Measurements from ENCODE around the gene SELPLG.
"Not testable (repeated sequence)": the region's sequence is repeated elsewhere in the genome, so short reads cannot be mapped to it uniquely, and the experiment has no call there.

SELPLG gene

GRCh38 chr12:108638141-108638827, 4.6 kb upstream of the SELPLG start:
- no peak for DNase-seq

DNA sequence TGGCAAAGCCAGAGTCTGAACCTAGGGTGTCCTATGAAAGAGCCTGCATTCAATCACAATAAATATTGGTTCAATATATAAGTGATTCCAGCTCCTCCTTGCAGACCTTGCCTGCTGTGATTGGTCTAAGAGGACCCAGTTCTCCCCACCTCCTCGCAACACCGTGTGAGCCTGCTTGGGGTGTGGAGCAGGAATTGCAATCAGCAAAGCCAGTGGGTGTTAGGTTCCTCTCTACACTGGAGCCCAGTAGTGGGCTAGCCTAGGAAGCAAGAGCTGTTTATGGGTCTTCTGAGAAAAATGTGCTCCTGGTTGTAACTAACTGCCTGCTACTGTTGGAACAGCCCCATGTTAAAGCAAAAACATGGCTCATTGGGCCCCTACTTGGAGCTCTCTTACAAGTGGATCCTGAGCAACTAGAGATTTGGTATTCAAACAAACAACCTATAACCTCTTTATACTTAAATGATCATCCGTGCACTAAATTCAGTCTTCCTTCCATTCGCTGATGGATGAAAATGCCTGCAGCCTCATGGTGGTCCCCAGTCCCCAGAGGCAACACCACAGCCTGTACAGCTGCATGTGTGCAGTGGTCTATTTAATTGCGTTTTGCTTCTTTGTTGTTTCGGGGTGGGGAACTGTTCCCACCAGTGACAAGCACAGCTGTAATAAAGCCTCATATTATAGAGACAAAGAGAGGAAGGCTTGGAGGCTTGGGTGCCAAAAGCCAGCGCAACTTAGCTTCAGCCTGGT, 3.7 kb upstream of the SELPLG start:
- DNase-seq, result no peak

GRCh38 chr12:108635997-108636808, 2.5 kb upstream of the SELPLG start:
- no peak for DNase-seq

DNA sequence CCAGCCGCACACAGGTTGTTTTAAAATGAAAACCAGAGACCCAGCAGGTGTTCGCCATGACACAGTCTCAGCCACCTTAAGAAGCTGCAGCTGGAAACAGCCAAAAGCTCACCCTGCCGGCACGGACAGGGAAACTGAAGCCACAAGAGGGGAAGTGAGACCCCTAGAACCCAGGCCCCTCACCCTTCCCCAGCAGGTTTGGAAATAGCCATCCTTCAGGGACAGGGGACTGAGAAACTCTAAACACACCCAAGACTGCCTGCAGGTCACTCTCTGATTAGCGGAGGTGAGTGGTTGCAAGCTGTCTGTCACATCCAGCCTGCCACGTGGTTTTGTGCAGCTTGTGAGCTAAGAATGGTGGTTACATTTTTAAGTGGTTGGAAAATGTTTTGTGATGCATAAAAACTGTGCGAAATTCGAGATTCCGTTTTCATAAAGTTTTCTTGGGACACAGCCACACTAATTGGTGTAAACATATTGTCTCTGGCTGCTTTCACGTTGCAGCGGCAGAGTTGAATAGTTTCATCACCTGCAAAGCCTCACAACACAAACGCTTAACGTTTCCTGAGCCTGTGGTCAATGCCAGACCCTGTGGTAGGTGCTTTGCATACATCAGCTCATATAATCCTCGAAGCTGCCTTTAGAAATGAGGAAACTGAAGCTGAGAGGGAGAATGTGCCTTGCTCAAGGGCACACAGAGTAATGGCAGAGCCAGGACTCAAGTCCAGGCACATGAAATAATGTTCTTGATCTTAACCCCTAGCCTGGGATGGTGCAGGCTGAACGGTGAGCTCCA, 1.7 kb upstream of the SELPLG start:
- DNase-seq, result no peak

DNA sequence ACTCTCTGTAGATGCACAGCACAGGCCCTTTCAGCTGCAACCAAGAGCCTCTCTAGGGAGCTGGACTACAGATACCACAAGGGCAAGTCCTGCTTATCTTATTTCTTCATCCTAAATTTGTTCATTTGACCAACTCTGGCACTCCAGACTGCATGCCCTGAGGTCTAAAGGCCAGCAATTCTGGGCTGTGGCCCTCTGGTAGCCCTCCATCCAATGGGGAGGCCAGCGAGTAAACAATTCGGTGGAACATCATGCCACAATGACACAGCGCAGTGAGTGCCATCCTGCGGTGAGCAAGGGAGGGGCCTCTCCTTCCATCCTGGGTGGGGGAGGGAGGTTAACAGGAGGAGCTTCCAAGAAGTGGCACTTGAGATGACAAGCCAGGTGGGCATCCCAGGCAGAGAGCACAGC, 652 bp upstream of the SELPLG start:
- no peak for DNase-seq

DNA sequence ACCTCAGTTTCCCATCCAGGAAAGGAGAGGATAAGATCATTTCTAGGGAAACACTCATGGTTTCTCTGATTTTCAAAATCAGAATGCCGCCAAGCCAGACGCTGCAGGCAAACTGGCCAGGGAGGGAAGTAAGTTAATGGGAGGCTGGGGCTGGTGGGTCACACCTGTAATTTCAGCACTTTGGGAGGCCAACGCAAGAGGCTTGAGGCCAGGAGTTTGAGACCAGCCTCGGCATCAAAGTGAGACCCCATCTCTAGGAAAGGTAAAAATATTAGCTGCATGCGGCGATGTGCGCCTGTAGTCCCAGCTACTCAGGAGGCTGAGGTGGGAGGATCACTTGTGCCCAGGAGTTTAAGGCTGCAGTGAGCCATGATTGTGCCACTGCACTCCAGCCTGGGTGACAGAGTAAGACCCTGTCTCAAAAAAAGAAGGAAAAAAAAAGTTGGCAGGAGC, 587 bp downstream of the SELPLG start:
- no peak for DNase-seq

GRCh38 chr12:108631261-108631660, 2.4 kb downstream of the SELPLG start:
- DNase-seq, result not testable (repeated sequence)

- no peak for DNase-seq
Measured at GRCh38 chr12:108630481-108631207, 3.0 kb downstream of the SELPLG start.

DNA sequence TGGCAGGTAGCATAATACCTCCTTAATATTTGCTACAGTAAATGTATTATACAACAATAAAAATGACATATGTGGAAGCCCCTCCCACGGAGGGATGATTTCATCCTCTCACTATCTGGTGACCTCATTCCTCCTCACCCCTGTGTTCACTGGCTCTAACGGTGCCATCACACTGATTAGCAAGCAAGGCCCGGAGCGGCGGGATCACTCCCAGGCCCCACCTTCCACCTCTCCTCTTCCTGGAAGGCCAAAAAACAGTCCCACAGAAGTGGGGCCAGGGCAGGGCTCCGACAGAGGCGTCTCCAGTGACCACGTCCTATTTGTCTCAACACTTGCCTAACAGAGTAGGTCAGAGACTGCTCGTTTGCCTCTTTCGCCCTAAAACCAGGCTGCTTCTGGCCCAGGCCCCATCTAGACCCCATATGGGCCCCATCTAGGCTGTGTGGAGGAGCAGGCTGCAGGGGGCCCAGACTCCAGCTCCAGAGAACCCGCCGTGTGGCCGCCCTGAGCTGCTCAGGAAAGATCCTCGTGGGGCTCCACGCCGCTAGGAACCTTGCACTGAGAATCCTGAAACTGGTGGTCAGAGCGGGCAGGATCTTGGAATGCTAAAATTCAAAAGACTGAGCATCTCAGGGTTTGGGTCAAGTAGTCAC, 3.7 kb downstream of the SELPLG start:
- DNase-seq, result no peak

DNA sequence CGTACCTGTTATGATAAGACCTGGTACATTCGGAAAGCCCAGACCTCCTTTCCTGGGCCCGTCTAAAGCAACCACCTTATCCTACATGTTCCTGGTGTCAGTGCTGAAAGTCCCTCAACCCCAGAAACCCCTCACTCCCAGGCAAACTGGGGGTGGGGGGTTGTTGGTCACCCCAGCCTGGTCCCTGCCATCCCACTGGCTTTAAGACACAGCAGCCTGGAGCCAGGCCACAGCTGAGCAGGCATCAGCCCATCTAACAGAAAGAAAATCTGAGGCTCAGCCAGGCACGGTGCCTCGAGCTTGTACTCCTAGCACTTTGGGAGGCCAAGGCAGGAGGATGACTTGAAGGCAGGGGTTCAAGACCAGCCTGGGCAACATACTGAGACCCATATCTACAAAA, 4.5 kb downstream of the SELPLG start:
- no peak for DNase-seq

GRCh38 chr12:108627134-108627920, 6.4 kb downstream of the SELPLG start:
- no peak for DNase-seq

- no peak for DNase-seq
Measured at GRCh38 chr12:108625228-108625627, 8.5 kb downstream of the SELPLG start.

DNA sequence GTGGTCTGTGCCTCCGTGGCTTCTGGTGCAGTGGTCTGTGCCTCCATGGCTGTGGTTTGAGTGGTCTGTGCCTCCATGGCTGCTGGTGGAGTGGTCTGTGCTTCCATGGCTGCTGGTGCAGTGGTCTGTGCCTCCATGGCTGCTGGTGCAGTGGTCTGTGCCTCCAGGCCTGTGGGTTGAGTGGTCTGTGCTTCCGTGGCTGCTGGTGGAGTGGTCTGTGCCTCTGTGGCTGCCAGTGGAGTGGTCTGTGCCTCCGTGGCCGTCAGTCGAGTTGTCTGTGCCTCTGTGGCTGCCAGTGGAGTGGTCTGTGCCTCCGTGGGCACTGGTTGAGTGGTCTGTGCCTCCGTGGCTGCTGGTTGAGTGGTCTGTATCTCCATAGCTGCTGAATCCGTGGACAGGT, 10.1 kb downstream of the SELPLG start:
- no peak for DNase-seq

- DNase-seq, result no peak
Measured at GRCh38 chr12:108622921-108623514, 10.7 kb downstream of the SELPLG start.

- DNase-seq, result no peak
Measured at GRCh38 chr12:108622421-108622820, 11.3 kb downstream of the SELPLG start.

DNA sequence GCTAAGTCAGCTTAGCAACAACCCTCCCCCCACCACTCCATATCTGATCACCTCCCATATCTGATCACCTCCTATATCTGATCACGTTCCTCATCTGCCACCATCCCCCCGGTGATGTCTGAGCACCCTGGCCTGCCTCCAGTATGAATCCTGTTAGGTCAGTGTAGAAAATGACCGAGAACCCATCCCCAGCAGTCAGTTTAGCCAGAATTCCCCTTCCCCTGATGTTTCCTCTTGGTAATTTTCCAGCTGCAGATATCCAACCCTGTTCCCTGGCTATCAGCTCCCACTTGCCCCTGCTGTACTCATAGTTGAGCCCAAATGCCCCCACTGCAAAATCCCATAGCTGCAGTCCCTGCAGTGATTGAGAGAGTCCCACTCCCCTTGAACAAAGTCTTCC, 12.5 kb downstream of the SELPLG start:
- no peak for DNase-seq

DNA sequence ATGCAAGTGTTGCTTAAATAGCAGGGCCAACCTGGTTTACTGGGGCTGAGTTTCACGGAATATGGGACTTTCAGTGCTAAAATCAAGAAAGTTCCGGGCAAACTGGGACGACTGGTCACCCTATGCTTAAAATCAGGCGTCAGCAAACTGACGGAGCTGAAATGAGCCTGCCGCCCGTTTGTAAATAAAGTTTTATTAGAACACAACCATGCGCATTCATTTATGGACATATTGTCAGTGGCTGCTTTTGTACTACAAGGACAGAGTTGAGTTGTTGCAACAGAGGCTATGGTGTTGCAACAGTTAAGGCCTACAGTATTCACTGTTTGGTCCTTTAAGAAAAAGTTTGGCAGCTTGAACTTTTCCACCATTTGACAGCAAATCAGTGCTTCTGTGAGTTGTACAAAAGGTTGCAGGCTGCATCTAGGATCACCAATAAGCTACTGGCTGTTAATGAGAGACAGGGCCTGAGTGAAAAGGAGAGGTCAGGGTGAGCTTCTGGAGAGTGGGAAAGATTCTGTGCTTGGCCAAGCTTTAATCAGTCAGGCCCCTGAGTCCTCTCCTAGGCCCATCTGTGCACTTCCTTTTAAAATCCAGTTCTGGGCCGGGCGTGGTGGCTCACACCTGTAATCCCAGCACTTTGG, 13.3 kb downstream of the SELPLG start:
- no peak for DNase-seq

DNA sequence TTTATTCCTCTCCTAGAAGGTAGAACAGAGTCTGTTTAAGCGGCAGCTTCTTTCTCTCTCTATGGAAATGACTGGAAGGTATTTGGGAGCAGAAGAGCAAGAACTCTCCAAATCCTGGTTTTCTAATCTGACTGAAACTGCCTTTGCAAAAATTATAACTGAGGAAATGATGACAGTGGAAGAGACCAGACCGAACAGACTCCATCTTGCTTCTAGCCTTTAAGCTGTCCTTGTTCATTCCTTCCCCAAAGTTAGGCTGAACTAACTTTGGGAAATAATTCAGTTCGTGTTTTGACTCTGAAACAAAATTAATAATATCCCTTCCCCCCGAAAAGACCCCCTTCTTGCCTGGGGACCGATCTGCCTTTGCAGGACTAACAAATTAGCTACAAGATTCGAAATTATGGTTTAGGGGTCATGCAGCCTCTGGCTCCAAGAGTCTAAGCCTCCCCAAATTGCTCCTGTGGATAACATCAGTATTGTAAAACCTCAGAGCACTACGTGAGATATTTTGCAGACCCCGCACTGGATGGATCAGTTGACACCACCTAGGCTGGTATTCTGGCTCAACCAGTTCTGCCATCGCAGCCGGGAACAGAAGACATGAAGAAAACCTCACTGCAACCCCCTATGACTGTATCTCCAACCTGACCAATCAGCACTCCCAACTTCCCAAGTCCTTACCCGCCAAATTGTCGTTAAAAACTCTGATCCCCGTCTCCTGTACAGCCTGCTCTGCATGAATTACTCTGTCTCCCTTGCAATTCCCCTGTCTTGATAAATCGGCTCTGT, 14.1 kb downstream of the SELPLG start:
- DNase-seq, result no peak

DNA sequence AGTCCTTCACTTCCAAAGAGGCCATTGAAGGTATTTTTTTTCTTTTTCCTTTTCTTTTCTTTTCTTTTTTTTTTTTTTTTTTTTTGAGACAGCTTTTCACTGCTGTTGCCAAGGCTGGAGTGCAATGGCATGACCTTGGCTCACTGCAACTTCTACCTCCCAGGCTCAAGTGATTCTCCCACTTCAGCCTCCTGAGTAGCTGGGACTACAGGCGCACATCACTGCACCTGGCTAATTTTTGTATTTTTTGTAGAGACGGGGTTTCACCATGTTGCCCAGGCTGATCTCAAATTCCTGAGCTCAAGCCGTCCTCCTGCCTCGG, 14.8 kb downstream of the SELPLG start:
- not testable (repeated sequence) for DNase-seq

All from cerebellar nuclear complex (tissue), 1 donor.